ENCODE measurements around the gene SHF. TPM values are rescaled to one million over a fixed set of nuclear protein-coding genes. Genes with fewer than 3 reads are reported as not detected.

SHF gene
- total and polyA plus RNA-seq, 2 of the 8 experiments (the other 6 are each of a cell fraction or from before 2014, with no cell fraction given), result 13.1 to 26.7 TPM

GRCh38 chr15:45181491-45182285, 6.1 kb downstream of the SHF start:
- TF ChIP-seq CEBPB (IDR thresholded peaks at IDR 0.05; ENCODE audit: low read depth, low read length) (no peak), GABPA (IDR thresholded peaks at IDR 0.05; ENCODE audit: borderline replicate concordance, insufficient read depth, low read length) (no peak), CHD1 (IDR thresholded peaks at IDR 0.05; ENCODE audit: low read depth, low read length) (no peak), TEAD4 (IDR thresholded peaks at IDR 0.05; ENCODE audit: low read depth, low read length) (no peak), ZNF274 (IDR thresholded peaks at IDR 0.05; ENCODE audit: borderline replicate concordance, extremely low read depth, low read length) (no peak)
- ChIA-PET CTCF (ENCODE audit: partially characterized antibody) (interaction anchor here (1.0 to 41.8 kb wide), 4 partner anchors 7 to 60 kb away, joined by 5 to 1117 read pairs (median 561); partner anchors contain the start of gene SHF), POLR2A (ENCODE audit: partially characterized antibody) (interaction anchor here (1.2 to 5.4 kb wide), 3 partner anchors 12 to 18 kb away, joined by 3 to 50 read pairs (median 33); no protein-coding TSS in a partner anchor)
- no peak overlapping the region for H3K56ac ChIP-seq (replicated peaks; ENCODE audit: insufficient read length, low read depth, low read length)
- 78% methylated on average over 9 of the region's 9 CpGs; no CpG with 5 or more reads in 1 of the 2 experiments for WGBS, 2 experiments (ENCODE audit: extremely low coverage in 1 of 2, insufficient coverage in 1 of 2, insufficient read length in 1 of 2, insufficient replicate concordance in 2 of 2, low coverage in 1 of 2, low lambda C conversion rate in 2 of 2, missing lambda C conversion rate in 1 of 2)
- no peak overlapping the region for H3K18ac ChIP-seq (ENCODE audit: extremely low read depth, low read length)
- no peak overlapping the region for H3K4me2 ChIP-seq (ENCODE audit: insufficient read depth in 1 of 2, low read depth in 2 of 2, low read length in 2 of 2)
- H2AFZ ChIP-seq (ENCODE audit: low read length), result no peak overlapping the region
- H2AK5ac ChIP-seq (ENCODE audit: low read depth, low read length), result no peak overlapping the region
- no peak overlapping the region for H2BK20ac ChIP-seq (ENCODE audit: low read length)
- H3K23ac ChIP-seq (ENCODE audit: insufficient read length), result no peak overlapping the region
- H3K23me2 ChIP-seq (ENCODE audit: low read depth, low read length), result peaks cover 3% of the 10 kb centered on the region; the same call in 1 of the 2 replicates
- no peaks in the 10 kb centered on the region for H3K9me3 ChIP-seq (ENCODE audit: insufficient read depth in 2 of 2, low read depth in 1 of 2, low read length in 1 of 2)
- no peak overlapping the region for H3K4ac ChIP-seq (replicated peaks; ENCODE audit: insufficient read length, low read depth, low read length)
- H3K14ac ChIP-seq (ENCODE audit: insufficient read length), result no peak overlapping the region
- no peak overlapping the region; the same call in 1 of the 2 replicates for H2BK5ac ChIP-seq (ENCODE audit: low read depth, low read length)
- no peak overlapping the region for H4K8ac ChIP-seq (ENCODE audit: extremely low read depth, insufficient read depth, low read length)
- no peak overlapping the region for H3K4me3 ChIP-seq (ENCODE audit: extremely low read depth in 1 of 4, insufficient read depth in 2 of 4, low read depth in 3 of 4, low read length in 4 of 4)
- no peak overlapping the region; the same call in 1 of the 2 replicates for H2BK12ac ChIP-seq (ENCODE audit: low read depth, low read length)
- H3K27me3 ChIP-seq (replicated peaks in 1 of 4; ENCODE audit: control insufficient read depth in 3 of 4, extremely low read depth in 1 of 4, insufficient read depth in 3 of 4, low read length in 3 of 4), result no peaks in the 10 kb centered on the region
- H4K5ac ChIP-seq (ENCODE audit: insufficient read length, low read depth, low read length), result no peak overlapping the region
- peaks cover 12 to 44% of the 10 kb centered on the region in 2 experiments for H4K20me1 ChIP-seq (replicated peaks in 1 of 2; ENCODE audit: control insufficient read depth in 1 of 2, insufficient read depth in 2 of 2, low read length in 2 of 2)
- DNase-seq (ENCODE audit: low read depth in 1 of 2, low spot score in 2 of 2), result no peak
- H4K91ac ChIP-seq (replicated peaks; ENCODE audit: insufficient read length, low read length), result no peak overlapping the region
- H3K79me2 ChIP-seq (ENCODE audit: control insufficient read depth in 1 of 2, insufficient read depth in 2 of 2, low read length in 2 of 2), result peaks cover 8 to 56% of the 10 kb centered on the region in 2 experiments; a peak in 3 of 4 replicates
- FAIRE-seq, result no peak
- no peak overlapping the region for H3K27ac ChIP-seq (ENCODE audit: low read depth, low read length)
- H3K79me1 ChIP-seq (ENCODE audit: low read depth, low read length), result peaks cover 16% of the 10 kb centered on the region
- H3K9ac ChIP-seq (replicated peaks in 1 of 4; ENCODE audit: extremely low read depth in 1 of 4, low read depth in 3 of 4, low read length in 3 of 4), result no peak overlapping the region
- no peak overlapping the region for H2BK120ac ChIP-seq (replicated peaks; ENCODE audit: low read depth, low read length)
- H3K4me1 ChIP-seq (replicated peaks in 1 of 4; ENCODE audit: control insufficient read depth in 3 of 4, insufficient read depth in 4 of 4, low read length in 3 of 4), result peaks cover 5 to 31% (median 22%) of the 10 kb centered on the region in 4 experiments
- no peak overlapping the region for H2BK15ac ChIP-seq (ENCODE audit: low read length)
- H3K36me3 ChIP-seq (ENCODE audit: control insufficient read depth in 2 of 4, insufficient read depth in 4 of 4, low read length in 3 of 4), result peaks cover 0 to 4% (median 0%) of the 10 kb centered on the region in 4 experiments; a peak in 3 of 8 replicates
